K562 (cell line): ENCODE data around the gene RASGEF1C. TPM values are rescaled to one million over a fixed set of nuclear protein-coding genes. Genes with fewer than 3 reads are reported as not detected.
A peak's percentile ranks its signal among the peaks of the same experiment; 100 is the strongest.

ENCODE experiments used
- CBFA2T2 ChIP-seq: fragments of 450-650 bp; conservative IDR thresholded peaks from 2 replicates; pipeline ENCODE4 v1.6.1; 2017; ENCODE audit warnings: mild to moderate bottlenecking
- CC2D1A ChIP-seq: fragments of 450-650 bp; IDR thresholded peaks from 2 replicates; pipeline ENCODE4 v1.6.1; 2017; ENCODE audit warnings: mild to moderate bottlenecking
- E2F6 ChIP-seq, 2 experiments: IDR thresholded peaks; 2 replicates each; pipeline ENCODE4 v1.6.1; 2011; ENCODE audit warnings: borderline replicate concordance in 1 of 2, control low read depth in 1 of 2, low read depth in 1 of 2, low read length in 1 of 2, mild to moderate bottlenecking in 1 of 2, mixed read lengths in 1 of 2, moderate library complexity in 1 of 2; ENCODE audit not compliant: insufficient read depth in 1 of 2, insufficient read length in 1 of 2, poor library complexity in 1 of 2, severe bottlenecking in 1 of 2; ENCODE audit errors: extremely low read depth in 1 of 2
- MIER1 ChIP-seq: fragments of 450-650 bp; IDR thresholded peaks from 2 replicates; pipeline ENCODE4 v1.6.1; 2016; ENCODE audit warnings: antibody characterized with exemption, mild to moderate bottlenecking, low read depth
- NR1H2 ChIP-seq: sonication (generic); formaldehyde crosslinking; IDR thresholded peaks from 2 replicates; pipeline ENCODE4 v1.4.0; 2020; ENCODE audit warnings: mild to moderate bottlenecking, missing genetic modification reagents
- POLR2H ChIP-seq: IDR thresholded peaks from 2 replicates; pipeline ENCODE4 v1.6.1; 2016; ENCODE audit warnings: missing genetic modification characterization, low read depth, mild to moderate bottlenecking, control low read depth, missing compliant biosample characterization, moderate library complexity
- SAFB ChIP-seq: fragments of 200-400 bp; formaldehyde crosslinking; IDR thresholded peaks from 2 replicates; pipeline ENCODE4 v1.6.1; 2017; ENCODE audit warnings: low read depth, low read length, borderline replicate concordance
- SMARCC2 ChIP-seq: fragments of 450-650 bp; IDR thresholded peaks from 2 replicates; pipeline ENCODE4 v1.6.1; 2017; ENCODE audit warnings: antibody characterized with exemption, moderate library complexity, mild to moderate bottlenecking, low read depth
- TCF7 ChIP-seq: sonication (generic); IDR thresholded peaks from 2 replicates; pipeline ENCODE4 v1.6.1; 2016; ENCODE audit warnings: antibody characterized with exemption, borderline replicate concordance
- U2AF1 ChIP-seq: fragments of 200-400 bp; formaldehyde crosslinking; optimal IDR thresholded peaks from 2 replicates; pipeline ENCODE3; 2017; ENCODE audit warnings: mild to moderate bottlenecking, low read depth, low read length, moderate library complexity
- YBX1 ChIP-seq: fragments of 450-650 bp; IDR thresholded peaks from 2 replicates; pipeline ENCODE4 v1.7.1; 2016; ENCODE audit warnings: mild to moderate bottlenecking
- ZBED1 ChIP-seq: IDR thresholded peaks from 2 replicates; pipeline ENCODE4 v1.6.1; 2014
- ZC3H8 ChIP-seq: fragments of 450-650 bp; IDR thresholded peaks from 2 replicates; pipeline ENCODE4 v1.6.1; 2017
- ZNF354B ChIP-seq: fragments of 250-450 bp; sonication (Bioruptor Pico); IDR thresholded peaks from 2 replicates; pipeline ENCODE4 v1.4.0; 2020
- polyA plus RNA-seq, 8 experiments: library from polyadenylated mRNA; depleted of rRNA in 4 of 8; stranded (reverse) in 5 of 8; unstranded in 3 of 8; fragments of >200 nt; fragmentation: Nextera tagmentation in 2 of 8; fragmentation: Illumina TruSeq in 1 of 8; extraction: Ambion mirVana in 2 of 8; extraction: Trizol in 1 of 8; gene quantifications; 2 replicates each; pipeline versions ENCODE4 v1.2.1 to v1.2.3, GENCODE V29; 2011 to 2014; ENCODE audit warnings: inconsistent platforms in 1 of 8, missing spikeins in 1 of 8
- total RNA-seq, 7 experiments: library from RNA; depleted of rRNA in 6 of 7; stranded (reverse); fragments of >200 nt in 6 of 7; fragmentation: Illumina TruSeq in 2 of 7; extraction: Trizol in 2 of 7; gene quantifications; 2 replicates each; pipeline versions ENCODE4 v1.2.1 to v1.2.3, GENCODE V29; 2011 to 2021; ENCODE audit warnings: low replicate concordance in 1 of 7
- TF ChIP-seq, protein P1 (sequence below), 3 experiments: fragments of 200-800 bp in 1 of 3; fragments of 250-450 bp in 1 of 3; fragments of 450-650 bp in 1 of 3; sonication (Bioruptor Pico) in 1 of 3; sonication (Bioruptor generic) in 1 of 3; formaldehyde crosslinking in 1 of 3; IDR thresholded peaks; 2 replicates each; pipeline versions ENCODE4 v1.6.1 to v1.8.0; 2016 to 2022; ENCODE audit warnings: mild to moderate bottlenecking in 2 of 3, missing genetic modification characterization in 2 of 3, missing compliant biosample characterization in 1 of 3, moderate library complexity in 1 of 3
- TF ChIP-seq, protein P2 (sequence below): sonication (generic); formaldehyde crosslinking; IDR thresholded peaks from 2 replicates; pipeline ENCODE4 v1.8.0; 2023; ENCODE audit warnings: missing genetic modification reagents, mild to moderate bottlenecking, borderline replicate concordance

RASGEF1C gene
- total and polyA plus RNA-seq, 9 of the 15 experiments (the other 6 are each of a cell fraction or from before 2014, with no cell fraction given), result 0.04 to 1.1 (median 0.21) TPM; not detected in 4

- TF ChIP-seq, protein P1, sequence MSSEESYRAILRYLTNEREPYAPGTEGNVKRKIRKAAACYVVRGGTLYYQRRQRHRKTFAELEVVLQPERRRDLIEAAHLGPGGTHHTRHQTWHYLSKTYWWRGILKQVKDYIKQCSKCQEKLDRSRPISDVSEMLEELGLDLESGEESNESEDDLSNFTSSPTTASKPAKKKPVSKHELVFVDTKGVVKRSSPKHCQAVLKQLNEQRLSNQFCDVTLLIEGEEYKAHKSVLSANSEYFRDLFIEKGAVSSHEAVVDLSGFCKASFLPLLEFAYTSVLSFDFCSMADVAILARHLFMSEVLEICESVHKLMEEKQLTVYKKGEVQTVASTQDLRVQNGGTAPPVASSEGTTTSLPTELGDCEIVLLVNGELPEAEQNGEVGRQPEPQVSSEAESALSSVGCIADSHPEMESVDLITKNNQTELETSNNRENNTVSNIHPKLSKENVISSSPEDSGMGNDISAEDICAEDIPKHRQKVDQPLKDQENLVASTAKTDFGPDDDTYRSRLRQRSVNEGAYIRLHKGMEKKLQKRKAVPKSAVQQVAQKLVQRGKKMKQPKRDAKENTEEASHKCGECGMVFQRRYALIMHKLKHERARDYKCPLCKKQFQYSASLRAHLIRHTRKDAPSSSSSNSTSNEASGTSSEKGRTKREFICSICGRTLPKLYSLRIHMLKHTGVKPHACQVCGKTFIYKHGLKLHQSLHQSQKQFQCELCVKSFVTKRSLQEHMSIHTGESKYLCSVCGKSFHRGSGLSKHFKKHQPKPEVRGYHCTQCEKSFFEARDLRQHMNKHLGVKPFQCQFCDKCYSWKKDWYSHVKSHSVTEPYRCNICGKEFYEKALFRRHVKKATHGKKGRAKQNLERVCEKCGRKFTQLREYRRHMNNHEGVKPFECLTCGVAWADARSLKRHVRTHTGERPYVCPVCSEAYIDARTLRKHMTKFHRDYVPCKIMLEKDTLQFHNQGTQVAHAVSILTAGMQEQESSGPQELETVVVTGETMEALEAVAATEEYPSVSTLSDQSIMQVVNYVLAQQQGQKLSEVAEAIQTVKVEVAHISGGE (CRISPR knock-in tag; IDR thresholded peaks at IDR 0.05), result no peak
- no peak for TF ChIP-seq TCF7
- TF ChIP-seq CBFA2T2, result no peak
- TF ChIP-seq YBX1, result no peak
- TF ChIP-seq E2F6 (IDR thresholded peaks at IDR 0.05; ENCODE audit: borderline replicate concordance in 1 of 2, extremely low read depth in 1 of 2, insufficient read depth in 1 of 2, insufficient read length in 1 of 2, low read depth in 1 of 2, low read length in 1 of 2, poor library complexity in 1 of 2, severe bottlenecking in 1 of 2), result peak in 1 of 2 experiments; percentile 61
- no peak for TF ChIP-seq CC2D1A
- TF ChIP-seq NR1H2 (CRISPR knock-in tag), result no peak
- no peak for TF ChIP-seq MIER1
- TF ChIP-seq SMARCC2, result no peak
- no peak for TF ChIP-seq ZC3H8
- no peak for TF ChIP-seq ZNF354B (CRISPR knock-in tag)
- TF ChIP-seq SAFB, result no peak
- TF ChIP-seq ZBED1, result no peak
- TF ChIP-seq U2AF1, result no peak
- no peak for TF ChIP-seq POLR2H
- TF ChIP-seq, protein P2, sequence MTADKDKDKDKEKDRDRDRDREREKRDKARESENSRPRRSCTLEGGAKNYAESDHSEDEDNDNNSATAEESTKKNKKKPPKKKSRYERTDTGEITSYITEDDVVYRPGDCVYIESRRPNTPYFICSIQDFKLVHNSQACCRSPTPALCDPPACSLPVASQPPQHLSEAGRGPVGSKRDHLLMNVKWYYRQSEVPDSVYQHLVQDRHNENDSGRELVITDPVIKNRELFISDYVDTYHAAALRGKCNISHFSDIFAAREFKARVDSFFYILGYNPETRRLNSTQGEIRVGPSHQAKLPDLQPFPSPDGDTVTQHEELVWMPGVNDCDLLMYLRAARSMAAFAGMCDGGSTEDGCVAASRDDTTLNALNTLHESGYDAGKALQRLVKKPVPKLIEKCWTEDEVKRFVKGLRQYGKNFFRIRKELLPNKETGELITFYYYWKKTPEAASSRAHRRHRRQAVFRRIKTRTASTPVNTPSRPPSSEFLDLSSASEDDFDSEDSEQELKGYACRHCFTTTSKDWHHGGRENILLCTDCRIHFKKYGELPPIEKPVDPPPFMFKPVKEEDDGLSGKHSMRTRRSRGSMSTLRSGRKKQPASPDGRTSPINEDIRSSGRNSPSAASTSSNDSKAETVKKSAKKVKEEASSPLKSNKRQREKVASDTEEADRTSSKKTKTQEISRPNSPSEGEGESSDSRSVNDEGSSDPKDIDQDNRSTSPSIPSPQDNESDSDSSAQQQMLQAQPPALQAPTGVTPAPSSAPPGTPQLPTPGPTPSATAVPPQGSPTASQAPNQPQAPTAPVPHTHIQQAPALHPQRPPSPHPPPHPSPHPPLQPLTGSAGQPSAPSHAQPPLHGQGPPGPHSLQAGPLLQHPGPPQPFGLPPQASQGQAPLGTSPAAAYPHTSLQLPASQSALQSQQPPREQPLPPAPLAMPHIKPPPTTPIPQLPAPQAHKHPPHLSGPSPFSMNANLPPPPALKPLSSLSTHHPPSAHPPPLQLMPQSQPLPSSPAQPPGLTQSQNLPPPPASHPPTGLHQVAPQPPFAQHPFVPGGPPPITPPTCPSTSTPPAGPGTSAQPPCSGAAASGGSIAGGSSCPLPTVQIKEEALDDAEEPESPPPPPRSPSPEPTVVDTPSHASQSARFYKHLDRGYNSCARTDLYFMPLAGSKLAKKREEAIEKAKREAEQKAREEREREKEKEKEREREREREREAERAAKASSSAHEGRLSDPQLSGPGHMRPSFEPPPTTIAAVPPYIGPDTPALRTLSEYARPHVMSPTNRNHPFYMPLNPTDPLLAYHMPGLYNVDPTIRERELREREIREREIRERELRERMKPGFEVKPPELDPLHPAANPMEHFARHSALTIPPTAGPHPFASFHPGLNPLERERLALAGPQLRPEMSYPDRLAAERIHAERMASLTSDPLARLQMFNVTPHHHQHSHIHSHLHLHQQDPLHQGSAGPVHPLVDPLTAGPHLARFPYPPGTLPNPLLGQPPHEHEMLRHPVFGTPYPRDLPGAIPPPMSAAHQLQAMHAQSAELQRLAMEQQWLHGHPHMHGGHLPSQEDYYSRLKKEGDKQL (CRISPR knock-in tag), result no peak
Measured at GRCh38 chr5:180070756-180071530, 138.1 kb downstream of the RASGEF1C start (continued).
